GM13977 (cell line): ENCODE results near the gene CCDC183.

ENCODE experiments used
- DNase-seq: peaks from one replicate; pipeline ENCODE4 v3.0.0; 2012; ENCODE audit warnings: low spot score
- in situ Hi-C: fragments of 300-500 bp; cut with MboI; formaldehyde crosslinking; loops from one replicate; pipeline ENCODE4 v1.12.0; 2022; ENCODE audit warnings: low sequenced_read_pairs, low pct_unique_long_range_greater_than_20kb, mixed read lengths, inconsistent platforms; ENCODE audit not compliant: unreplicated experiment
- TF ChIP-seq, protein P1 (sequence below): IDR thresholded peaks from 2 replicates; pipeline ENCODE4 v1.5.1; 2012; ENCODE audit warnings: mild to moderate bottlenecking, control low read depth; ENCODE audit not compliant: insufficient read depth; ENCODE audit errors: extremely low read depth, missing control alignments

Gene CCDC183

DNA sequence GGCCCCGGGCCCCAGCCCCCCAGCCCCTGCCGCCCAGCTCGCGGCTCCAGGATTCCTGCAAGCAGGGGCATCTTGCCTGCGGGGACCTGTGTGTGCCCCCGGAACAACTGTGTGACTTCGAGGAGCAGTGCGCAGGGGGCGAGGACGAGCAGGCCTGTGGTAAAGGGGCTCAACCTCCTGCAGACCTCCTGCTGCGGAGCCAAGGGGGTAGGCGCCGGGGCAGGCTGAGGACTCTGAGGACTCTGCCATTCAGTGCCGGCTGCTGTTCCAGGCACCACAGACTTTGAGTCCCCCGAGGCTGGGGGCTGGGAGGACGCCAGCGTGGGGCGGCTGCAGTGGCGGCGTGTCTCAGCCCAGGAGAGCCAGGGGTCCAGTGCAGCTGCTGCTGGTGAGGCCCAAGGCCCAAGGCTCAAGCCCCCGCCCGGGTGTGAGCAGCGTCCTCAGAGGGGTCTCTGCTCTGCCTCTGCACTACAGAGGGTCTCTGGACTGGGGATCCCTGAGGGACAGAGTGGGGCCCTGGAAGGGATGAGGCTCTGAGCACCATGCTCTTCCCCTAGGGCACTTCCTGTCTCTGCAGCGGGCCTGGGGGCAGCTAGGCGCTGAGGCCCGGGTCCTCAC, 59.4 kb downstream of the CCDC183 start:
- TF ChIP-seq, protein P1, sequence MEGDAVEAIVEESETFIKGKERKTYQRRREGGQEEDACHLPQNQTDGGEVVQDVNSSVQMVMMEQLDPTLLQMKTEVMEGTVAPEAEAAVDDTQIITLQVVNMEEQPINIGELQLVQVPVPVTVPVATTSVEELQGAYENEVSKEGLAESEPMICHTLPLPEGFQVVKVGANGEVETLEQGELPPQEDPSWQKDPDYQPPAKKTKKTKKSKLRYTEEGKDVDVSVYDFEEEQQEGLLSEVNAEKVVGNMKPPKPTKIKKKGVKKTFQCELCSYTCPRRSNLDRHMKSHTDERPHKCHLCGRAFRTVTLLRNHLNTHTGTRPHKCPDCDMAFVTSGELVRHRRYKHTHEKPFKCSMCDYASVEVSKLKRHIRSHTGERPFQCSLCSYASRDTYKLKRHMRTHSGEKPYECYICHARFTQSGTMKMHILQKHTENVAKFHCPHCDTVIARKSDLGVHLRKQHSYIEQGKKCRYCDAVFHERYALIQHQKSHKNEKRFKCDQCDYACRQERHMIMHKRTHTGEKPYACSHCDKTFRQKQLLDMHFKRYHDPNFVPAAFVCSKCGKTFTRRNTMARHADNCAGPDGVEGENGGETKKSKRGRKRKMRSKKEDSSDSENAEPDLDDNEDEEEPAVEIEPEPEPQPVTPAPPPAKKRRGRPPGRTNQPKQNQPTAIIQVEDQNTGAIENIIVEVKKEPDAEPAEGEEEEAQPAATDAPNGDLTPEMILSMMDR = no peak
- DNase-seq = no peak
- in situ Hi-C loops = no loop called here

DNA sequence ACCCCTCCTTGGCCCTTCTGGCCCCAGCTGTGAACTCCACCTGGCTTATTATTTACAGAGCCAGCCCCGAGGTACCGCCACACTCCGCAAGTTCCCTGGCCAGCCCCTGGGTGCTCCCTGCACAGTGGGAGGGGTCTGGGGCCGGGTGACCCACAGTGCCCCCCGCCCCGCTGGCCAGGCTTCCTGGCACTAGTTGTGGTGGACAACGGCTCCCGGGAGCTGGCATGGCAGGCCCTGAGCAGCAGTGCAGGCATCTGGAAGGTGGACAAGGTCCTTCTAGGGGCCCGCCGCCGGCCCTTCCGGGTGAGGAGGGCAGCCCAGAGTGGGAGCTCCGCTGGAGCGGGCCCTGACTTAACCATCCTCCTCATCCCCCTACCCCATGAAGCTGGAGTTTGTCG, 59.9 kb downstream of the CCDC183 start:
- TF ChIP-seq, protein P1 = no peak
- in situ Hi-C loops = no loop called here
- no peak for DNase-seq

DNA sequence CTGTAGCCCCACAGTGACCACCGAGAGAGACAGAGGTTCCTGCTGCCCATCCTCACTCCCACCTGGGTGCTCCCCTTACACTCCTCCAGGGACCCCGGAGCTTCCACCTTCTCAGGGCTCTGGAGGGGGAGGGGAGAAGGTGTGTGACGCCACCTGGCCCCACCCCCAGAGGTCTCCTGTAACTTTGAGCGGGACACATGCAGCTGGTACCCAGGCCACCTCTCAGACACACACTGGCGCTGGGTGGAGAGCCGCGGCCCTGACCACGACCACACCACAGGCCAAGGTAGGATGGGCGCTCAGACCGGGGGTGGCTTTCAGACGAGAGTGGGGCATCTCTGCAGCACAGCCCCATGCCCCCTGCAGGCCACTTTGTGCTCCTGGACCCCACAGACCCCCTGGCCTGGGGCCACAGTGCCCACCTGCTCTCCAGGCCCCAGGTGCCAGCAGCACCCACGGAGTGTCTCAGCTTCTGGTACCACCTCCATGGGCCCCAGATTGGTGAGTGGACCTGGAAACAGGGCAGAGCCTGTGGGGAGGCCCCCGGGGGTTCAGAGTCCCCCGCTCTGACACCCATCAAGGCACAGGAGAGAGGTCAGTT, 60.5 kb downstream of the CCDC183 start:
- TF ChIP-seq, protein P1 = no peak
- DNase-seq = no peak
- in situ Hi-C loops = no loop called here

DNA sequence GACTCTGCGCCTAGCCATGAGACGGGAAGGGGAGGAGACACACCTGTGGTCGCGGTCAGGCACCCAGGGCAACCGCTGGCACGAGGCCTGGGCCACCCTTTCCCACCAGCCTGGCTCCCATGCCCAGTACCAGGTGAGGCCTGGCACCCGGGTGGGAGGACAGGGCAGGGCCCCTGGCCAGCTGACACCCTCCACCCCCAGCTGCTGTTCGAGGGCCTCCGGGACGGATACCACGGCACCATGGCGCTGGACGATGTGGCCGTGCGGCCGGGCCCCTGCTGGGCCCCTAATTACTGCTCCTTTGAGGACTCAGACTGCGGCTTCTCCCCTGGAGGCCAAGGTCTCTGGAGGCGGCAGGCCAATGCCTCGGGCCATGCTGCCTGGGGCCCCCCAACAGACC, 61.0 kb downstream of the CCDC183 start:
- DNase-seq = no peak
- in situ Hi-C loops = no loop called here
- TF ChIP-seq, protein P1 = no peak
